Nephron (organoid): ENCODE measurements around the gene GTF3C5.
A peak's percentile ranks its signal among the peaks of the same experiment; 100 is the strongest.

Experiments
- H3K27ac Mint-ChIP-seq, 3 experiments: 2 replicates each; pipeline ENCODE4 v1.8.0; 2020; ENCODE audit warnings: mixed read lengths in 3 of 3, mild to moderate bottlenecking in 2 of 3, moderate library complexity in 1 of 3
- H3K27me3 Mint-ChIP-seq: 2 replicates; pipeline ENCODE4 v1.8.0; 2021; ENCODE audit warnings: low read depth, mild to moderate bottlenecking, moderate library complexity, mixed read lengths
- H3K36me3 Mint-ChIP-seq: 2 replicates; pipeline ENCODE4 v1.8.0; 2020; ENCODE audit warnings: low read depth, mixed read lengths
- H3K4me1 Mint-ChIP-seq: 2 replicates; pipeline ENCODE4 v1.8.0; 2020; ENCODE audit warnings: mixed read lengths
- H3K4me3 Mint-ChIP-seq, 3 experiments: 2 replicates each; pipeline ENCODE4 v1.8.0; 2020; ENCODE audit warnings: mild to moderate bottlenecking in 3 of 3, mixed read lengths in 3 of 3, moderate library complexity in 2 of 3
- H3K9me3 Mint-ChIP-seq: 2 replicates; pipeline ENCODE4 v1.8.0; 2020; ENCODE audit warnings: mixed read lengths
- TF ChIP-seq, protein P1 (sequence below), 3 experiments: fragments of 200-600 bp; sonication (generic); IDR thresholded peaks; one replicate each; pipeline ENCODE4 v1.5.0; 2021; ENCODE audit warnings: antibody characterized with exemption in 3 of 3; ENCODE audit not compliant: unreplicated experiment in 3 of 3

GTF3C5 gene

DNA sequence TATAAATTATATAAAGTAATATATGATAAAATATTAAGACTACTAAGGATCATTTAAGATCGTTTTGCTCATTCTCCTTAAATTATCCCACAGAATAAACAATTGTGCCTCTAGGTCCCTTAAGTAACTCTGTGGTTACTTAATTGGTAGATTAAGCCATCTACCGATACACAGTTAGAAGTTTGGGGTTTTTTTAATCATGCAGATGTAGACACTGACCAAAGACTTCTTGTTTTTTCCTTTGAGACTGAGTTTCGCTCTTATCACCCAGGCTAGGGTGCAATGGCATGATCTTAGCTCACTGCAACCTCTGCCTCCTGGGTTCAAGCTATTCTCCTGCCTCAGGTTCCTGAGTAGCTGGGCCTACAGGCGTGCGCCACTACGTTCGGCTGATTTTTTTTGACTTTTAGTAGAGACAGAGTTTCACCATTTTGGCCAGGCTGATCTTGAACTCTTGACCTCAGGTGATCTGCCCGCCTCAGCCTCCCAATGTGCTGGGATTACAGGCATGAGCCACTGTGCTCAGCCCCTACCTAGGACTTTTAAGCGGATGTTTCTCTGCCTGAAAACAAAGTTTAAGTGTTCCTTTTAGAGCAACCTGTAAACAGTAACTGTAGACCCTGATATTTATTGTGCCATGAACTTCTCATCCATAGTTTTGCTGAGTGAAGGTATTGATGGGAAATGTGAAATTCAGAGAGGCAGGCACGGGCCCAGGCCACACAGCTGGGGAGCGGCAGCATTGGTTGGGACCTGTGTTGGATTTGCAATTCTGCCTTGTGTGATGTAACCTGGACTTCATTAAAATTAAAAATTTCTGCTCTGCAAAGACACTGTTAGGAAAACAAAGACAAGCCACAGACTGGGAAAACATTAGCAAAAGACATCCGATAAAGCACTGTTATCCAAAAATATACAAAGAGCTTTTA is 42.6 kb downstream of the GTF3C5 start:
- Mint-ChIP-seq H3K4me1 (peaks cover 31% of the 10 kb centered on the region), H3K27me3 (peaks cover 3% of the 10 kb centered on the region), H3K36me3 (peaks cover 15% of the 10 kb centered on the region), H3K27ac (no peak overlapping the region), H3K9me3 (no peaks in the 10 kb centered on the region), H3K4me3 (no peak overlapping the region)
- TF ChIP-seq, protein P1, sequence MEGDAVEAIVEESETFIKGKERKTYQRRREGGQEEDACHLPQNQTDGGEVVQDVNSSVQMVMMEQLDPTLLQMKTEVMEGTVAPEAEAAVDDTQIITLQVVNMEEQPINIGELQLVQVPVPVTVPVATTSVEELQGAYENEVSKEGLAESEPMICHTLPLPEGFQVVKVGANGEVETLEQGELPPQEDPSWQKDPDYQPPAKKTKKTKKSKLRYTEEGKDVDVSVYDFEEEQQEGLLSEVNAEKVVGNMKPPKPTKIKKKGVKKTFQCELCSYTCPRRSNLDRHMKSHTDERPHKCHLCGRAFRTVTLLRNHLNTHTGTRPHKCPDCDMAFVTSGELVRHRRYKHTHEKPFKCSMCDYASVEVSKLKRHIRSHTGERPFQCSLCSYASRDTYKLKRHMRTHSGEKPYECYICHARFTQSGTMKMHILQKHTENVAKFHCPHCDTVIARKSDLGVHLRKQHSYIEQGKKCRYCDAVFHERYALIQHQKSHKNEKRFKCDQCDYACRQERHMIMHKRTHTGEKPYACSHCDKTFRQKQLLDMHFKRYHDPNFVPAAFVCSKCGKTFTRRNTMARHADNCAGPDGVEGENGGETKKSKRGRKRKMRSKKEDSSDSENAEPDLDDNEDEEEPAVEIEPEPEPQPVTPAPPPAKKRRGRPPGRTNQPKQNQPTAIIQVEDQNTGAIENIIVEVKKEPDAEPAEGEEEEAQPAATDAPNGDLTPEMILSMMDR (IDR thresholded peaks at IDR 0.05; ENCODE audit: unreplicated experiment in 3 of 3) = no peak

DNA sequence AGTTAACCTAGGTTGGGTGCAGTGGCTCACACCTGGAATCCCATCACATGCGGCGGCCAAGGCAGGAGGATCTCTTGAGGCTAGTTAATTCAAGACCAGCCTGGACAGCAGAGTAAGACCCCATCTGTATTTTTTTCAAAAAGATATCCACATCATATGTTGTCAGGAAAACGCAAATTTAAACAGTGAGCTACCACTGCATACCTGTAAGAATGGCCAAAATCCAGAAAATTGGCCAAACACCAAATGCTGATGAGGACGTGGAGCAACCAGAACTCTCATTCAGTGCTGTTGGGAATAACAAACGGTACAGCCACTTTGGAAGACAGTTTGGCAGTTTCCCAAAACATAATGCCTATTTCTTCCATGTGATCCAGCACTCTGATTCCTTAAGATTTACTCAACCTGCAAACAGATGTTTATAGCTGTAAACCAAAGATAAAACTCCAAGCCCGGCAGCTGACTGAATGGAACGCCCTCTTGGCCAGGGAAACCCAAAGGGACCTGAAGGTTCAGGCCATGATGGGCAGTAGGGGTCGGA is 43.4 kb downstream of the GTF3C5 start:
- TF ChIP-seq, protein P1 (IDR thresholded peaks at IDR 0.05; ENCODE audit: unreplicated experiment in 3 of 3) = no peak
- Mint-ChIP-seq H3K4me3 (no peak overlapping the region), H3K9me3 (no peaks in the 10 kb centered on the region), H3K36me3 (peaks cover 15% of the 10 kb centered on the region), H3K4me1 (peaks cover 31% of the 10 kb centered on the region), H3K27me3 (peaks cover 4% of the 10 kb centered on the region), H3K27ac (peak overlapping the region in 1 of 3 experiments; percentile 37)

DNA sequence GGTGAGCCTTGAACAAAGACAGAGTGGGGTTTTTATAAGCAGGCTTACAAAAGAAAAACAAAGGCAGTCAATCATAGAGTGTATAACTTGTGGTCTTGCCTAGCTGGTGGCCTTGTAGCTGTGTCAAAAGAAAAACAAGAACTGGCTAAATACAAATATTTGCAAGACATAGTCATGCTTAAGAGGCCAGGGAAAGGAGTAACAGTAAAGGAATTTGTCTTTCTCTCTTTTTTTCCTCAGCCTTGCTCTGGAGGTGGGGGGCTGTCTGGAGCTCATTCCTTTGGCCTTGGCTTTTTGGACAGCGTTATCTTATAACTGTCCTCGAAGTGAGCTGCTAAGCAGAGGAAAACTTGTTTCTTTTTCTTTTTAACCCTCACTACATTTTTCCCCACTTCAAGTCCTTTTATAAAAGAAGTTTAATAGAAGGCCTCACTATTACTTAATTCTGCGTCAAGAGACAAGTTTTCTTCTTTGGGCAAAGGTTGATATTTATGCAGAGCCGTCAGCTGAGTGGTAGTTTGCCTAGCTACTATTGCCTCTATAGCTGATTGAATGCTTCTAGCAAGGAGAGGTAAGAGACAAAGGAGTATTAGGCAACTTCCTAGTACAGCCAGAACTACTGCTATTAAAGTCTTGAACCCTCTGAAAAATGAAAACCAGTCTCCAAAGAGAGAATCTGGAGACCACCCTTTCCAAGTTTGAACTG is 45.3 kb downstream of the GTF3C5 start:
- Mint-ChIP-seq H3K9me3 (no peaks in the 10 kb centered on the region), H3K4me3 (peak overlapping the region in 1 of 3 experiments; percentile 12), H3K4me1 (peaks cover 40% of the 10 kb centered on the region), H3K27me3 (peaks cover 12% of the 10 kb centered on the region), H3K27ac (peak overlapping the region; percentile 72 to 90 (median 82)), H3K36me3 (peaks cover 7% of the 10 kb centered on the region)
- TF ChIP-seq, protein P1 (IDR thresholded peaks at IDR 0.05; ENCODE audit: unreplicated experiment in 3 of 3) = no peak

DNA sequence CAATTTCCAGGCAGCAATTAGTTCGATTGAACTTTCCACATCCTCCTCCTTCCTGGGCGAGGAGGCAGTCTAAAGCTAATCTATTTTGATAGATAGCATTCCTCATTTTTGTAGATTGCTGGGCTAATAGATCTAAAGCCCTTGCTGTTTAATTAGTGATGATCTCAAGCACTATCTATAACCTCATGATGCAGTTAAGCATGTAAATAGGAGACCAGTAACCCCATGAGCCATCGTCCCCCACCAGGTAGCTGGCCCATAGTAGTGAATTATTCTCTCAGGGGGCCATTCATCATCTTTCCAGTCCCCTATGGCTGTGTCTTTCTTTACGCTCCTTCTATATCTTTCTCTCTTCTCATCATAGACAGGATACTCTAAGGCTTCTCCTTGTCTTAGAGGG is 45.9 kb downstream of the GTF3C5 start:
- peaks cover 6% of the 10 kb centered on the region for H3K36me3 Mint-ChIP-seq

DNA sequence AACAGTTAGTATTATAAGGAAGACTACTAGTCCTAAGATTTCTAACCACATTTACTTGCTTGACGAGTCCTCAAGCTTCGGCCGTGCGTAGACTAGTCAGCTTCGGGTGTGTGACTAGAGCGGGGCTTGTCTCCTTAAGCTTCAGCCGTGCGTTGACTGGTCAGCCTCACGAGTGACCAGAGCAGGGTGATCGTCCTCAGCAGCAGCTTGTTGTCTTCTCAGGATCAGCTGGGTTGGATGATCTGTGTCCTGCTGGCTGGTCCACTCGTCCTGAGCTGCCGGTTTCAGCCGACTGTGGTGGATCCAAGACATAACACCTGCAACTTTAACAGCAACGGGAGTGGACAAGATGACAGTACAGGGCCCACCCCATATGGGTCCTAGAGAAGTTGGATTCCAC is 47.7 kb downstream of the GTF3C5 start:
- H3K9me3 Mint-ChIP-seq = no peaks in the 10 kb centered on the region
- H3K4me1 Mint-ChIP-seq = peaks cover 40% of the 10 kb centered on the region
- peak overlapping the region in 2 of 3 experiments; percentile 20 to 82 for H3K27ac Mint-ChIP-seq
- no peaks in the 10 kb centered on the region for H3K36me3 Mint-ChIP-seq
- no peak overlapping the region for H3K4me3 Mint-ChIP-seq
- TF ChIP-seq, protein P1 (IDR thresholded peaks at IDR 0.05; ENCODE audit: unreplicated experiment in 3 of 3) = no peak
- H3K27me3 Mint-ChIP-seq = peaks cover 12% of the 10 kb centered on the region

More for the DNA sequence above, 45.9 kb downstream of the GTF3C5 start:
- peak overlapping the region; percentile 76 to 90 (median 82) for H3K27ac Mint-ChIP-seq
- TF ChIP-seq, protein P1 (IDR thresholded peaks at IDR 0.05; ENCODE audit: unreplicated experiment in 3 of 3) = no peak
- no peak overlapping the region for H3K4me3 Mint-ChIP-seq
- H3K9me3 Mint-ChIP-seq = no peaks in the 10 kb centered on the region
- peaks cover 40% of the 10 kb centered on the region for H3K4me1 Mint-ChIP-seq
- H3K27me3 Mint-ChIP-seq = peaks cover 12% of the 10 kb centered on the region
